ENCODE results near the gene PKD1L1. TPM values are rescaled to one million over a fixed set of nuclear protein-coding genes. Genes with fewer than 3 reads are reported as not detected.
A peak's percentile ranks its signal among the peaks of the same experiment; 100 is the strongest.

PKD1L1 gene
- total and polyA plus RNA-seq, 7 donors: 0.16 to 1.2 (median 0.63) TPM; not detected in 1

- TF ChIP-seq POLR2A (IDR thresholded peaks at IDR 0.05) (no peak), EP300 (IDR thresholded peaks at IDR 0.05) (no peak), POLR2AphosphoS5 (IDR thresholded peaks at IDR 0.05) (no peak), CTCF (IDR thresholded peaks at IDR 0.05) (no peak)
- Histone ChIP-seq H3K4me1 (peaks cover 0 to 17% (median 11%) of the 10 kb centered on the region in 4 donors), H3K27ac (peak overlapping the region; percentile 81 to 86 (median 84)), H3K27me3 (no peaks in the 10 kb centered on the region), H3K9me3 (no peaks in the 10 kb centered on the region), H3K36me3 (peaks cover 16 to 45% (median 34%) of the 10 kb centered on the region in 4 donors), H3K4me3 (peak overlapping the region; percentile 58 to 71 (median 67))
- intact Hi-C loops (cut with DNase I): loop anchor here (1.0 kb wide), 1 partner anchor 111 kb away; the partner anchor contains the start of gene UPP1
- 1 to 16% methylated on average over 4 of the region's 4 CpGs for WGBS, 2 donors
- no peak for DNase-seq
Measured at GRCh38 chr7:47978790-47979144, 30.5 kb upstream of the PKD1L1 start.

GRCh38 chr7:47973739-47974138, 25.5 kb upstream of the PKD1L1 start:
- peaks cover 16 to 86% (median 45%) of the 10 kb centered on the region in 4 donors for H3K36me3 ChIP-seq
- intact Hi-C loops (cut with DNase I): no loop called here

GRCh38 chr7:47970761-47971160, 22.5 kb upstream of the PKD1L1 start:
- TF ChIP-seq CTCF (IDR thresholded peaks at IDR 0.05) (no peak), POLR2A (IDR thresholded peaks at IDR 0.05) (no peak), EP300 (IDR thresholded peaks at IDR 0.05) (no peak), POLR2AphosphoS5 (IDR thresholded peaks at IDR 0.05) (no peak)
- no peaks in the 10 kb centered on the region for H3K4me1 ChIP-seq
- intact Hi-C loops (cut with DNase I): no loop called here
- no peak overlapping the region for H3K4me3 ChIP-seq
- H3K36me3 ChIP-seq: peaks cover 19 to 90% (median 43%) of the 10 kb centered on the region in 4 donors
- no peak for DNase-seq
- 5 to 42% methylated on average over 1 of the region's 1 CpG for WGBS, 2 donors
- peak overlapping the region; percentile 11 to 52 (median 40) for H3K27ac ChIP-seq
- no peaks in the 10 kb centered on the region for H3K27me3 ChIP-seq
- no peaks in the 10 kb centered on the region for H3K9me3 ChIP-seq

More at GRCh38 chr7:47973739-47974138, 25.5 kb upstream of the PKD1L1 start:
- H3K27ac ChIP-seq: no peak overlapping the region
- TF ChIP-seq POLR2AphosphoS5 (IDR thresholded peaks at IDR 0.05): no peak
- TF ChIP-seq EP300 (IDR thresholded peaks at IDR 0.05): no peak
- no peak for TF ChIP-seq CTCF (IDR thresholded peaks at IDR 0.05)
- no peak for TF ChIP-seq POLR2A (IDR thresholded peaks at IDR 0.05)
- WGBS, 2 donors: 67 to 79% methylated on average over 1 of the region's 1 CpG
- peaks cover 0 to 15% (median 11%) of the 10 kb centered on the region in 4 donors for H3K4me1 ChIP-seq
- H3K27me3 ChIP-seq: no peaks in the 10 kb centered on the region
- H3K9me3 ChIP-seq: no peaks in the 10 kb centered on the region
- H3K4me3 ChIP-seq: no peak overlapping the region
- DNase-seq: no peak

GRCh38 chr7:47968847-47969774, 20.8 kb upstream of the PKD1L1 start:
- Histone ChIP-seq H3K27ac (peak overlapping the region in 1 of 4 donors; percentile 15), H3K9me3 (no peaks in the 10 kb centered on the region), H3K4me1 (no peaks in the 10 kb centered on the region), H3K27me3 (no peaks in the 10 kb centered on the region), H3K4me3 (no peak overlapping the region), H3K36me3 (peaks cover 26 to 90% (median 49%) of the 10 kb centered on the region in 4 donors)
- no peak for DNase-seq
- TF ChIP-seq CTCF (IDR thresholded peaks at IDR 0.05) (peak in 3 of 4 experiments; percentile 69 to 73 (median 69)), EP300 (IDR thresholded peaks at IDR 0.05) (no peak), POLR2AphosphoS5 (IDR thresholded peaks at IDR 0.05) (no peak)
- WGBS, 2 donors: 27 to 63% methylated on average over 5 of the region's 5 CpGs
- intact Hi-C loops (cut with DNase I): no loop called here

Measured in sigmoid colon (tissue), 7 donors.